IMR-90 (cell line): ENCODE results near the gene NCDN. TPM values are rescaled to one million over a fixed set of nuclear protein-coding genes. Genes with fewer than 3 reads are reported as not detected.
A peak's percentile ranks its signal among the peaks of the same experiment; 100 is the strongest.

Experiments used
- ATAC-seq: fragments of 200-7000 bp; cut with Tn5 transposase; 2 replicates; pipeline ENCODE4 v1.9.1; 2020; ENCODE audit warnings: low read depth, mild to moderate bottlenecking, moderate library complexity
- BruUV-seq: library from RNA; stranded (reverse); fragments of 400-500 nt; replicated peaks from 2 replicates; lab custom pipeline; 2021; lab: Mats Ljungman, UMichigan
- CTCF ChIA-PET: fragments of 300-600 bp; formaldehyde crosslinking; extraction: SDS; loops from one replicate; lab custom pipeline; 2021; ENCODE audit warnings: antibody characterized with exemption; lab: Yijun Ruan, JAX
- POLR2A ChIA-PET: fragments of 300-600 bp; sonication (Branson Sonifier 250); formaldehyde crosslinking; loops from one replicate; lab custom pipeline; 2022; ENCODE audit warnings: antibody characterized with exemption; ENCODE audit not compliant: unreplicated experiment; lab: Charles Lee
- DNase-seq: peaks from one replicate; pipeline ENCODE4 v3.0.0; 2013
- H2AFZ ChIP-seq: replicated peaks from 2 replicates; pipeline ENCODE3; 2013; ENCODE audit warnings: low read length, mild to moderate bottlenecking; ENCODE audit not compliant: poor library complexity
- H2AK5ac ChIP-seq: 2 replicates; pipeline ENCODE4 v1.6.1; 2013; ENCODE audit warnings: low read depth, low read length, inconsistent platforms
- H2AK9ac ChIP-seq: replicated peaks from 2 replicates; pipeline ENCODE3; 2013; ENCODE audit warnings: mild to moderate bottlenecking, low read depth, low read length, moderate library complexity; ENCODE audit not compliant: poor library complexity
- H2BK120ac ChIP-seq: 2 replicates; pipeline ENCODE4 v1.6.1; 2013; ENCODE audit warnings: low read depth, low read length, inconsistent platforms
- H2BK15ac ChIP-seq: 3 replicates; pipeline ENCODE4 v1.6.1; 2013; ENCODE audit warnings: low read depth, low read length, inconsistent platforms
- H2BK20ac ChIP-seq: 2 replicates; pipeline ENCODE4 v1.6.1; 2013; ENCODE audit warnings: low read depth, mild to moderate bottlenecking, inconsistent platforms, low read length, moderate library complexity
- H2BK5ac ChIP-seq: 2 replicates; pipeline ENCODE4 v1.6.1; 2013; ENCODE audit warnings: mild to moderate bottlenecking, low read depth, low read length, inconsistent platforms; ENCODE audit not compliant: poor library complexity, severe bottlenecking
- H3K14ac ChIP-seq: replicated peaks from 2 replicates; pipeline ENCODE4 v1.6.1; 2013; ENCODE audit warnings: low read depth, low read length, inconsistent platforms
- H3K18ac ChIP-seq: 2 replicates; pipeline ENCODE4 v1.6.1; 2013; ENCODE audit warnings: low read depth, low read length, control low read depth
- H3K23ac ChIP-seq: 2 replicates; pipeline ENCODE4 v1.6.1; 2013; ENCODE audit warnings: low read depth, low read length, inconsistent platforms
- H3K27ac ChIP-seq: 2 replicates; pipeline ENCODE4 v1.5.1; 2013; ENCODE audit warnings: mild to moderate bottlenecking, control low read depth, low read length; ENCODE audit not compliant: insufficient read depth
- H3K27me3 ChIP-seq: 2 replicates; pipeline ENCODE4 v1.6.1; 2013; ENCODE audit warnings: low read length; ENCODE audit not compliant: control insufficient read depth, insufficient read depth
- H3K36me3 ChIP-seq: 2 replicates; pipeline ENCODE4 v1.6.1; 2013; ENCODE audit warnings: low read length, mixed read lengths; ENCODE audit not compliant: control insufficient read depth, insufficient read depth
- H3K4ac ChIP-seq: 2 replicates; pipeline ENCODE4 v1.6.1; 2013; ENCODE audit warnings: low read depth, low read length, inconsistent platforms
- H3K4me1 ChIP-seq: 2 replicates; pipeline ENCODE4 v1.6.1; 2013; ENCODE audit warnings: low read length, mixed read lengths; ENCODE audit not compliant: control insufficient read depth, insufficient read depth
- H3K4me2 ChIP-seq: 2 replicates; pipeline ENCODE4 v1.6.1; 2013; ENCODE audit warnings: low read depth, mild to moderate bottlenecking, control low read depth, low read length, moderate library complexity
- H3K4me3 ChIP-seq: 2 replicates; pipeline ENCODE4 v1.5.1; 2013; ENCODE audit warnings: low read depth, mild to moderate bottlenecking, control low read depth, low read length, moderate library complexity; ENCODE audit not compliant: insufficient read depth
- H3K56ac ChIP-seq: 2 replicates; pipeline ENCODE4 v1.6.1; 2013; ENCODE audit warnings: low read length, inconsistent platforms; ENCODE audit not compliant: insufficient read depth; ENCODE audit errors: extremely low read depth
- H3K79me1 ChIP-seq, 2 experiments: 2 replicates each; pipeline ENCODE4 v1.6.1; 2013; ENCODE audit warnings: low read length in 2 of 2, inconsistent platforms in 1 of 2, low read depth in 1 of 2
- H3K9ac ChIP-seq: 2 replicates; pipeline ENCODE4 v1.6.1; 2013; ENCODE audit warnings: low read depth, low read length, control low read depth
- H3K9me1 ChIP-seq: 2 replicates; pipeline ENCODE4 v1.6.1; 2013; ENCODE audit warnings: low read length, inconsistent platforms; ENCODE audit not compliant: insufficient read depth
- H3K9me3 ChIP-seq: 2 replicates; pipeline ENCODE4 v1.6.1; 2013; ENCODE audit warnings: low read length; ENCODE audit not compliant: control insufficient read depth, insufficient read depth
- H4K20me1 ChIP-seq: 2 replicates; pipeline ENCODE4 v1.6.1; 2013; ENCODE audit warnings: low read length, inconsistent platforms; ENCODE audit not compliant: insufficient read depth
- H4K5ac ChIP-seq: 2 replicates; pipeline ENCODE4 v1.6.1; 2013; ENCODE audit warnings: mild to moderate bottlenecking, low read depth, low read length, control low read depth
- H4K8ac ChIP-seq, 2 experiments: 2 replicates each; pipeline ENCODE4 v1.6.1; 2013; ENCODE audit warnings: low read depth in 2 of 2, low read length in 2 of 2, control low read depth in 1 of 2, inconsistent platforms in 1 of 2
- H4K91ac ChIP-seq: 2 replicates; pipeline ENCODE4 v1.6.1; 2013; ENCODE audit warnings: low read depth, low read length, inconsistent platforms; ENCODE audit not compliant: insufficient read depth
- BHLHE40 ChIP-seq: fragments of 150-350 bp; IDR thresholded peaks from 2 replicates; pipeline ENCODE4 v1.6.1; 2016; ENCODE audit warnings: mild to moderate bottlenecking, low read depth, low read length
- CEBPB ChIP-seq: IDR thresholded peaks from 2 replicates; pipeline ENCODE4 v1.6.1; 2012; ENCODE audit warnings: low read depth, low read length, improper control_type of control experiment
- CHD1 ChIP-seq: IDR thresholded peaks from 2 replicates; pipeline ENCODE4 v1.6.1; 2012; ENCODE audit warnings: low read depth, low read length, improper control_type of control experiment
- FOS ChIP-seq: fragments of 150-350 bp; IDR thresholded peaks from 2 replicates; pipeline ENCODE4 v1.6.1; 2016; ENCODE audit warnings: low read depth, low read length
- MAFK ChIP-seq: IDR thresholded peaks from 2 replicates; pipeline ENCODE4 v1.6.1; 2012; ENCODE audit warnings: low read depth, low read length, improper control_type of control experiment
- MAZ ChIP-seq: IDR thresholded peaks from 2 replicates; pipeline ENCODE4 v1.6.1; 2012; ENCODE audit warnings: low read depth, mild to moderate bottlenecking, low read length, improper control_type of control experiment, moderate library complexity, borderline replicate concordance
- MXI1 ChIP-seq: IDR thresholded peaks from 2 replicates; pipeline ENCODE4 v1.6.1; 2012; ENCODE audit warnings: low read depth, mild to moderate bottlenecking, low read length, moderate library complexity, borderline replicate concordance
- NFE2L2 ChIP-seq: fragments of 150-350 bp; IDR thresholded peaks from 2 replicates; pipeline ENCODE4 v1.6.1; 2016; ENCODE audit warnings: low read depth, mild to moderate bottlenecking, low read length
- POLR2A ChIP-seq: IDR thresholded peaks from 2 replicates; pipeline ENCODE4 v1.6.1; 2012; ENCODE audit warnings: mild to moderate bottlenecking, low read depth, low read length
- RAD21 ChIP-seq: IDR thresholded peaks from 2 replicates; pipeline ENCODE4 v1.6.1; 2012; ENCODE audit warnings: low read length, improper control_type of control experiment
- RCOR1 ChIP-seq: IDR thresholded peaks from 2 replicates; pipeline ENCODE4 v1.6.1; 2012; ENCODE audit warnings: mild to moderate bottlenecking, low read length, improper control_type of control experiment; ENCODE audit not compliant: insufficient replicate concordance
- RFX5 ChIP-seq: IDR thresholded peaks from 2 replicates; pipeline ENCODE4 v1.8.0; 2012; ENCODE audit warnings: low read depth, mild to moderate bottlenecking, low read length, moderate library complexity
- SMC3 ChIP-seq: fragments of 150-350 bp; IDR thresholded peaks from 2 replicates; pipeline ENCODE4 v1.6.1; 2016; ENCODE audit warnings: low read depth, mild to moderate bottlenecking, antibody characterized with exemption, low read length, moderate library complexity
- WGBS, 2 experiments: methylation state at CpG; one replicate each; pipeline versions ENCODE4 v1.1.5 to v1.1.7; 2013; ENCODE audit warnings: missing lambda C conversion rate in 2 of 2; ENCODE audit not compliant: insufficient read length in 1 of 2; ENCODE audit errors: extremely low coverage in 2 of 2; 5-methylcytosine and 5-hydroxymethylcytosine counted together
- dilution Hi-C: fragments of 300-500 bp; cut with HindIII; formaldehyde crosslinking; loops from one replicate; pipeline ENCODE4 v1.14.3; 2018; ENCODE audit warnings: low sequenced_read_pairs; ENCODE audit not compliant: unreplicated experiment
- in situ Hi-C: fragments of 300-500 bp; cut with MboI; formaldehyde crosslinking; loops from 3 replicates; pipeline ENCODE4 v1.14.3; 2019; ENCODE audit warnings: low sequenced_read_pairs, inconsistent platforms, mixed read lengths
- intact Hi-C: fragments of 100-400 bp; cut with micrococcal nuclease; formaldehyde crosslinking; loops from 2 replicates; pipeline ENCODE4 v1.10.0; 2022
- polyA plus RNA-seq, 3 experiments: library from polyadenylated mRNA; depleted of rRNA; stranded (reverse); fragments of >200 nt; gene quantifications; 2 replicates each; pipeline ENCODE4 v1.2.3, GENCODE V29; 2012; ENCODE audit warnings: low replicate concordance in 1 of 3
- total RNA-seq: library from RNA; depleted of rRNA; stranded (reverse); fragments of >200 nt; gene quantifications from 2 replicates; pipeline ENCODE4 v1.2.3, GENCODE V29; 2012
- TF ChIP-seq, protein P1 (sequence below): fragments of 150-350 bp; IDR thresholded peaks from 2 replicates; pipeline ENCODE4 v1.6.1; 2016; ENCODE audit warnings: low read depth, mild to moderate bottlenecking, low read length, moderate library complexity, borderline replicate concordance
- TF ChIP-seq, protein P2 (sequence below): conservative IDR thresholded peaks from 2 replicates; pipeline ENCODE4 v1.5.1; 2012; ENCODE audit warnings: mild to moderate bottlenecking, low read depth, low read length, improper control_type of control experiment
- TF ChIP-seq, protein P3 (sequence below): fragments of 150-350 bp; IDR thresholded peaks from 2 replicates; pipeline ENCODE4 v1.6.1; 2017; ENCODE audit warnings: mild to moderate bottlenecking, antibody characterized with exemption, low read length, low read depth

Gene NCDN
- total and polyA plus RNA-seq, 2 of the 4 experiments (the other 2 are of a cell fraction), result 10.0 to 38.8 TPM

DNA sequence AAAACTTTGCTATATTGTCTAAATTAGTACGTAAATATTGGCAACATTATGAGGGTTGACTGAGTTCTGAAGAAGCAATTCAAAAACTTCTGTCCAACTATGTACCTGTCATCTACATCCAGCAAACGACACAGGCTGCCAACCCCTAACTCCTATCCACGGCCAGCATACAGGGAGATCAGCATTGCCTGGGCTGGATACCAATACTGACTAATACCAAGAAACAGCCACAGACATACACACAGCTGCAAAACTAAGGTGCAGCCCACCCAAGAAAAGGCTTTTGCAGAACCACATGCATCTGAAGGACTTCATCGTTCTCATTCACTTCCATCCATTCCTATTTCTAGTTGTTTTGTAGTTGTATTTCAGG, 2.4 kb upstream of the NCDN start:
- CTCF ChIA-PET, result interaction anchor here (1.5 kb wide), 2 partner anchors 10 to 14 kb away, joined by 3 to 4 read pairs; no protein-coding TSS in a partner anchor
- peaks cover 9 to 64% of the 10 kb centered on the region in 2 experiments for H3K79me1 ChIP-seq
- no peak overlapping the region for H2BK15ac ChIP-seq
- H3K56ac ChIP-seq, result no peak overlapping the region
- no peak overlapping the region for H3K4me3 ChIP-seq
- intact Hi-C loops (no loop called here), in situ Hi-C loops (no loop called here), dilution Hi-C loops (no loop called here)
- peaks cover 22% of the 10 kb centered on the region for H4K20me1 ChIP-seq
- H4K5ac ChIP-seq, result no peak overlapping the region
- H3K4ac ChIP-seq, result no peak overlapping the region
- no peak overlapping the region for H3K14ac ChIP-seq
- no peak overlapping the region for H4K91ac ChIP-seq
- DNase-seq, result peak; percentile 58
- no peak for TF ChIP-seq CHD1
- TF ChIP-seq MAZ, result no peak
- TF ChIP-seq BHLHE40, result no peak
- TF ChIP-seq, protein P1, sequence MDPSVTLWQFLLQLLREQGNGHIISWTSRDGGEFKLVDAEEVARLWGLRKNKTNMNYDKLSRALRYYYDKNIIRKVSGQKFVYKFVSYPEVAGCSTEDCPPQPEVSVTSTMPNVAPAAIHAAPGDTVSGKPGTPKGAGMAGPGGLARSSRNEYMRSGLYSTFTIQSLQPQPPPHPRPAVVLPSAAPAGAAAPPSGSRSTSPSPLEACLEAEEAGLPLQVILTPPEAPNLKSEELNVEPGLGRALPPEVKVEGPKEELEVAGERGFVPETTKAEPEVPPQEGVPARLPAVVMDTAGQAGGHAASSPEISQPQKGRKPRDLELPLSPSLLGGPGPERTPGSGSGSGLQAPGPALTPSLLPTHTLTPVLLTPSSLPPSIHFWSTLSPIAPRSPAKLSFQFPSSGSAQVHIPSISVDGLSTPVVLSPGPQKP, result no peak
- no peak for TF ChIP-seq POLR2A
- TF ChIP-seq RAD21, result no peak
- TF ChIP-seq MAFK, result no peak
- no peak for TF ChIP-seq RFX5
- TF ChIP-seq, protein P2, sequence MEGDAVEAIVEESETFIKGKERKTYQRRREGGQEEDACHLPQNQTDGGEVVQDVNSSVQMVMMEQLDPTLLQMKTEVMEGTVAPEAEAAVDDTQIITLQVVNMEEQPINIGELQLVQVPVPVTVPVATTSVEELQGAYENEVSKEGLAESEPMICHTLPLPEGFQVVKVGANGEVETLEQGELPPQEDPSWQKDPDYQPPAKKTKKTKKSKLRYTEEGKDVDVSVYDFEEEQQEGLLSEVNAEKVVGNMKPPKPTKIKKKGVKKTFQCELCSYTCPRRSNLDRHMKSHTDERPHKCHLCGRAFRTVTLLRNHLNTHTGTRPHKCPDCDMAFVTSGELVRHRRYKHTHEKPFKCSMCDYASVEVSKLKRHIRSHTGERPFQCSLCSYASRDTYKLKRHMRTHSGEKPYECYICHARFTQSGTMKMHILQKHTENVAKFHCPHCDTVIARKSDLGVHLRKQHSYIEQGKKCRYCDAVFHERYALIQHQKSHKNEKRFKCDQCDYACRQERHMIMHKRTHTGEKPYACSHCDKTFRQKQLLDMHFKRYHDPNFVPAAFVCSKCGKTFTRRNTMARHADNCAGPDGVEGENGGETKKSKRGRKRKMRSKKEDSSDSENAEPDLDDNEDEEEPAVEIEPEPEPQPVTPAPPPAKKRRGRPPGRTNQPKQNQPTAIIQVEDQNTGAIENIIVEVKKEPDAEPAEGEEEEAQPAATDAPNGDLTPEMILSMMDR, result no peak
- TF ChIP-seq SMC3, result no peak
- no peak for TF ChIP-seq CEBPB
- TF ChIP-seq RCOR1, result no peak
- no peak for TF ChIP-seq FOS
- no peak for TF ChIP-seq NFE2L2
- no peak for TF ChIP-seq MXI1
- TF ChIP-seq, protein P3, sequence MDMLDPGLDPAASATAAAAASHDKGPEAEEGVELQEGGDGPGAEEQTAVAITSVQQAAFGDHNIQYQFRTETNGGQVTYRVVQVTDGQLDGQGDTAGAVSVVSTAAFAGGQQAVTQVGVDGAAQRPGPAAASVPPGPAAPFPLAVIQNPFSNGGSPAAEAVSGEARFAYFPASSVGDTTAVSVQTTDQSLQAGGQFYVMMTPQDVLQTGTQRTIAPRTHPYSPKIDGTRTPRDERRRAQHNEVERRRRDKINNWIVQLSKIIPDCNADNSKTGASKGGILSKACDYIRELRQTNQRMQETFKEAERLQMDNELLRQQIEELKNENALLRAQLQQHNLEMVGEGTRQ, result no peak
- H2AK5ac ChIP-seq, result no peak overlapping the region
- H2AK9ac ChIP-seq, result no peak overlapping the region
- H2BK20ac ChIP-seq, result no peak overlapping the region
- POLR2A ChIA-PET, result no interaction called here
- peaks cover 10% of the 10 kb centered on the region for H3K4me1 ChIP-seq
- H3K27me3 ChIP-seq, result no peaks in the 10 kb centered on the region
- no peak overlapping the region for H3K9ac ChIP-seq
- H3K36me3 ChIP-seq, result peaks cover 5% of the 10 kb centered on the region
- no peak overlapping the region for H3K23ac ChIP-seq
- H2BK120ac ChIP-seq, result no peak overlapping the region
- no peak overlapping the region for H2AFZ ChIP-seq
- H3K18ac ChIP-seq, result no peak overlapping the region
- H4K8ac ChIP-seq, result no peak overlapping the region
- peaks cover 6% of the 10 kb centered on the region for H3K9me1 ChIP-seq
- BruUV-seq, result no TSS peak
- WGBS, 2 experiments, result 17% methylated on average over 2 of the region's 4 CpGs; no CpG with 5 or more reads in 1 of the 2 experiments
- no peaks in the 10 kb centered on the region for H3K9me3 ChIP-seq
- no peak overlapping the region for H2BK5ac ChIP-seq
- H3K4me2 ChIP-seq, result peak overlapping the region; percentile 92
- ATAC-seq, result no peak
- no peak overlapping the region for H3K27ac ChIP-seq
